Neutrophil (primary cell): ENCODE measurements around the gene UBAC1.

Experiments
- H3K27ac ChIP-seq: fragments of 200-600 bp; sonication (generic); 2 replicates; pipeline ENCODE4 v1.5.1; 2016; ENCODE audit warnings: mild to moderate bottlenecking, moderate library complexity
- H3K27me3 ChIP-seq: fragments of 200-600 bp; sonication (generic); 2 replicates; pipeline ENCODE4 v1.6.0; 2016; ENCODE audit warnings: mild to moderate bottlenecking
- H3K36me3 ChIP-seq: fragments of 200-600 bp; sonication (generic); 2 replicates; pipeline ENCODE4 v1.5.1; 2017
- H3K4me1 ChIP-seq, 2 experiments: fragments of 200-600 bp in 1 of 2; sonication (generic) in 1 of 2; 1 replicate in 1 of 2; 2 replicates in 1 of 2; pipeline versions ENCODE4 v1.5.1 to v1.6.1; 2013 to 2016; ENCODE audit warnings: low read depth in 1 of 2, low read length in 1 of 2, mild to moderate bottlenecking in 1 of 2, moderate library complexity in 1 of 2; ENCODE audit not compliant: control insufficient read depth in 1 of 2, insufficient read depth in 1 of 2
- H3K4me3 ChIP-seq, 2 experiments: fragments of 200-600 bp in 1 of 2; sonication (generic) in 1 of 2; 1 replicate in 1 of 2; 2 replicates in 1 of 2; pipeline ENCODE4 v1.5.1; 2013 to 2016; ENCODE audit warnings: low read depth in 1 of 2, low read length in 1 of 2, mild to moderate bottlenecking in 1 of 2, moderate library complexity in 1 of 2
- H3K9me3 ChIP-seq: fragments of 200-600 bp; sonication (generic); 2 replicates; pipeline ENCODE4 v1.5.1; 2016
- CTCF ChIP-seq: fragments of 200-600 bp; sonication (generic); IDR thresholded peaks from 2 replicates; pipeline ENCODE4 v1.5.1; 2016; ENCODE audit warnings: antibody characterized with exemption

UBAC1 gene, protein sequence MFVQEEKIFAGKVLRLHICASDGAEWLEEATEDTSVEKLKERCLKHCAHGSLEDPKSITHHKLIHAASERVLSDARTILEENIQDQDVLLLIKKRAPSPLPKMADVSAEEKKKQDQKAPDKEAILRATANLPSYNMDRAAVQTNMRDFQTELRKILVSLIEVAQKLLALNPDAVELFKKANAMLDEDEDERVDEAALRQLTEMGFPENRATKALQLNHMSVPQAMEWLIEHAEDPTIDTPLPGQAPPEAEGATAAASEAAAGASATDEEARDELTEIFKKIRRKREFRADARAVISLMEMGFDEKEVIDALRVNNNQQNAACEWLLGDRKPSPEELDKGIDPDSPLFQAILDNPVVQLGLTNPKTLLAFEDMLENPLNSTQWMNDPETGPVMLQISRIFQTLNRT

GRCh38 chr9:135961277-135961715 is at the start of gene UBAC1:
TSS of gene UBAC1 (minus strand) at chr9:135961373. CDS start at chr9:135961162, 211 bp downstream.
- Histone ChIP-seq H3K4me1 (peaks cover 27 to 34% of the 10 kb centered on the region in 2 experiments), H3K27me3 (peaks cover 8% of the 10 kb centered on the region), H3K4me3 (peak within 1 kb of the TSS; percentile 64 to 85), H3K36me3 (peaks cover under 1% of the 10 kb centered on the region), H3K9me3 (no peaks in the 10 kb centered on the region), H3K27ac (peak within 1 kb of the TSS; percentile 89)
- peak; percentile 72 for TF ChIP-seq CTCF

GRCh38 chr9:136010615-136011361 is 49.6 kb upstream of the UBAC1 start:
- no peak overlapping the region for H3K4me3 ChIP-seq
- no peak overlapping the region for H3K27ac ChIP-seq
- TF ChIP-seq CTCF = no peak
- H3K4me1 ChIP-seq = no peaks in the 10 kb centered on the region
- no peaks in the 10 kb centered on the region for H3K9me3 ChIP-seq
- no peaks in the 10 kb centered on the region for H3K27me3 ChIP-seq
- peaks cover 93% of the 10 kb centered on the region for H3K36me3 ChIP-seq

DNA sequence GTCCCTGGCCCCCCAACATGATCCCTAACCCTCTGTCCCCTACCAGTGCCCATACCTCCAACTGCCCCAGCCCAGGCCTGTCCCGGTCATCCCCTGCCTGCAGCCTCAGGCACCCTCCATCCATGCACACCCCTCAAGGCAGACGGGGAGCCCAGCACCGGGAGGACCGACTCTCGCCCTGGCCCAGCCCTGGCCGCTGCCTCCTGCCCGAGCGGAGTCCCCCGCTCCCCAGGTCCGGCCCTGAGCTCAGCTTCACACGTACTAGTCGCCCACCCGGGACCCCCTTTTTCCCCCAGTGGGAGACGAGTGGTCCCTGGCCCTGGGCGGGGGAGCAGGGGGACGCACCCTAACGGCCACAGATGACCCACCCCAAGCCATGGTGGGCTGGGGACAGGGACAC is 49.0 kb upstream of the UBAC1 start:
- Histone ChIP-seq H3K4me3 (no peak overlapping the region), H3K27ac (no peak overlapping the region), H3K4me1 (no peaks in the 10 kb centered on the region), H3K27me3 (no peaks in the 10 kb centered on the region), H3K36me3 (peaks cover 87% of the 10 kb centered on the region), H3K9me3 (no peaks in the 10 kb centered on the region)
- TF ChIP-seq CTCF = no peak

GRCh38 chr9:136009516-136009915 is 48.3 kb upstream of the UBAC1 start:
- H3K27ac ChIP-seq = no peak overlapping the region
- H3K9me3 ChIP-seq = no peaks in the 10 kb centered on the region
- H3K36me3 ChIP-seq = peaks cover 80% of the 10 kb centered on the region
- H3K4me3 ChIP-seq = no peak overlapping the region
- TF ChIP-seq CTCF = no peak
- no peaks in the 10 kb centered on the region for H3K27me3 ChIP-seq
- H3K4me1 ChIP-seq = no peaks in the 10 kb centered on the region

DNA sequence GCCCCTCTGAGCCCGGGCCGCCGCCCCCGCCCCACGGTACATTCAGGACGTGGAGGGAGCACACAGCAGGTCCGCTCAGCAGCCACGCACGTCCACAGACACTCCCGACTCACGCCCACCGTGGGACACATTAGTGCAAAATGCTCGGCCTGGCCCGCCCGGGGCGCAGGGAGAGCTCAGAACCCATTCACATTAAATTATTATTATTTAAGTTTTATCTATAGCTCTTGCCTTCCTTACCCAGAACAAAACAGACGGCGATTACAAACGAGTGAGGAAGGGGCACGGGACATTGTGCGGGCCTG is 47.5 kb upstream of the UBAC1 start:
- no peaks in the 10 kb centered on the region for H3K27me3 ChIP-seq
- H3K36me3 ChIP-seq = peaks cover 71% of the 10 kb centered on the region
- no peak overlapping the region for H3K4me3 ChIP-seq
- H3K9me3 ChIP-seq = no peaks in the 10 kb centered on the region
- no peak overlapping the region for H3K27ac ChIP-seq
- no peaks in the 10 kb centered on the region for H3K4me1 ChIP-seq
- TF ChIP-seq CTCF = no peak
